ENCODE results near the gene HABP2. TPM values are rescaled to one million over a fixed set of nuclear protein-coding genes. Genes with fewer than 3 reads are reported as not detected.

The HABP2 gene
- total RNA-seq, 1 donor, result not detected

DNA sequence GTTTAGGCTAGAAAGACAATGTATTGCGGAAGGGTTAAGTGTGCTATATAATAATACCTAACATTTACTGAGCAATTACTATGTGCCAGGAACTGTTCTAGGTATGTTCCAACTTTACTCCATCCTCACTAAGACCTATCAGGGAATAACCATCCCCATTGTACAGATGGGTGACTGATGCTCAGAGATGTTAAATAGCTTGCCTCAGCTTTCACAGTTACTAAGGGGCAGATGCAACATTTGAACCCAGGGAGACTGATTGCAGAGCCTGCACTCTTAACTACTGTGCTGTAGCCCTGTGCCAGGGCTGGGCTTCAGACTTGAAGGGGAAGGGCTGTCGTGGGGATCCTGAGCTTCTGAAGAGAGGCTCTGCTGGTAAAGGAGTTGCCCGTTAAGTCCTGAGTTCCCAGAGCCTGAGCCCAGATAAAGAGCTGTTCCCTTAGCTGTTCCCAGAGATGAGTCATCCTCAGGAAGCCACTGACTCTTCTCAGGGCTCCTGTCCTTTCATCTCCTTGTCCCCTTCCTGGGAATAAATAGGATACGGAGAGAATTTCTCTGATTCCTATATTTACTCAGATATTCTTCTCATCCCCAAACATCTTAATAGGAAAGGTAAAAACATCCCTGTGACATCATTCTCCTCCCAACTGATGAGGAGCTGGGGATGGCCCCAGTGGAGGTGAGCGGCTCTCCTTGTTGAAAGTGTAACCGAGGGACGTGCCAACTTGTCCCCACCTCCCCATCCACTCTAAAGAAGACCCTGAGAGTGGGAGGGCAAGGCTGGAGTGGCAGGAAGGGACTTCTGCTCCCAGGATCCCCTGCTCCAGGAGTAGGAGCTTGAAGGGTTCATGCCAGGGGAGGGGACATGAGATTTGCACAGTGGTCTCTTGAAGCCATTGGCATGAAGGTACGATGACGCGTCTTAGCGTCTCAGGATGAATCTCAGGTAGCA lies 28.0 kb upstream of the HABP2 start:
- TF ChIP-seq, protein P1, sequence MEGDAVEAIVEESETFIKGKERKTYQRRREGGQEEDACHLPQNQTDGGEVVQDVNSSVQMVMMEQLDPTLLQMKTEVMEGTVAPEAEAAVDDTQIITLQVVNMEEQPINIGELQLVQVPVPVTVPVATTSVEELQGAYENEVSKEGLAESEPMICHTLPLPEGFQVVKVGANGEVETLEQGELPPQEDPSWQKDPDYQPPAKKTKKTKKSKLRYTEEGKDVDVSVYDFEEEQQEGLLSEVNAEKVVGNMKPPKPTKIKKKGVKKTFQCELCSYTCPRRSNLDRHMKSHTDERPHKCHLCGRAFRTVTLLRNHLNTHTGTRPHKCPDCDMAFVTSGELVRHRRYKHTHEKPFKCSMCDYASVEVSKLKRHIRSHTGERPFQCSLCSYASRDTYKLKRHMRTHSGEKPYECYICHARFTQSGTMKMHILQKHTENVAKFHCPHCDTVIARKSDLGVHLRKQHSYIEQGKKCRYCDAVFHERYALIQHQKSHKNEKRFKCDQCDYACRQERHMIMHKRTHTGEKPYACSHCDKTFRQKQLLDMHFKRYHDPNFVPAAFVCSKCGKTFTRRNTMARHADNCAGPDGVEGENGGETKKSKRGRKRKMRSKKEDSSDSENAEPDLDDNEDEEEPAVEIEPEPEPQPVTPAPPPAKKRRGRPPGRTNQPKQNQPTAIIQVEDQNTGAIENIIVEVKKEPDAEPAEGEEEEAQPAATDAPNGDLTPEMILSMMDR (IDR thresholded peaks at IDR 0.05; ENCODE audit: insufficient read depth, low read depth, low read length), result no peak
- DNase-seq (ENCODE audit: low read depth), result peak; percentile 16
- no peak overlapping the region for H3K4me3 ChIP-seq (ENCODE audit: low read depth, low read length)

DNA sequence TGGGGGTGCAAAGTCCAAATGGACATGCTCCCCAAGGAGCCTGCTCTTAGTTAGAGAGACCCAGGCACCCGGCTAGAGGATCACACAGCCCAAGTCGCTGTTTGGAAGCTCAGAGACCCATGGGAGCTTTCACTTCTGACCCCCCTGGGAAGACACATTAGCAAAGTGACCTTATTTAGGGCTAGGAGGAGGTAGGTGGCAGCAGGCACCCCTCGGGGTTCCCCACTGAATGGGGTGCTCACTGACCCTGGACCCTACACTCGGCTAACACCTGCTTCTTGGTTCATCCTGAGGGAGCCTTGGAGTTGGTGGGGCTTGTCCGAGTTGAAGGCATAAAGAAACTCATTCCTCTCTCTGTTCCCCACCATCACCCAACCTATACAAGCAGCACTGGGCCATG lies 27.1 kb upstream of the HABP2 start:
- TF ChIP-seq, protein P1 (IDR thresholded peaks at IDR 0.05; ENCODE audit: insufficient read depth, low read depth, low read length), result no peak
- no peak for DNase-seq (ENCODE audit: low read depth)
- no peak overlapping the region for H3K4me3 ChIP-seq (ENCODE audit: low read depth, low read length)

DNA sequence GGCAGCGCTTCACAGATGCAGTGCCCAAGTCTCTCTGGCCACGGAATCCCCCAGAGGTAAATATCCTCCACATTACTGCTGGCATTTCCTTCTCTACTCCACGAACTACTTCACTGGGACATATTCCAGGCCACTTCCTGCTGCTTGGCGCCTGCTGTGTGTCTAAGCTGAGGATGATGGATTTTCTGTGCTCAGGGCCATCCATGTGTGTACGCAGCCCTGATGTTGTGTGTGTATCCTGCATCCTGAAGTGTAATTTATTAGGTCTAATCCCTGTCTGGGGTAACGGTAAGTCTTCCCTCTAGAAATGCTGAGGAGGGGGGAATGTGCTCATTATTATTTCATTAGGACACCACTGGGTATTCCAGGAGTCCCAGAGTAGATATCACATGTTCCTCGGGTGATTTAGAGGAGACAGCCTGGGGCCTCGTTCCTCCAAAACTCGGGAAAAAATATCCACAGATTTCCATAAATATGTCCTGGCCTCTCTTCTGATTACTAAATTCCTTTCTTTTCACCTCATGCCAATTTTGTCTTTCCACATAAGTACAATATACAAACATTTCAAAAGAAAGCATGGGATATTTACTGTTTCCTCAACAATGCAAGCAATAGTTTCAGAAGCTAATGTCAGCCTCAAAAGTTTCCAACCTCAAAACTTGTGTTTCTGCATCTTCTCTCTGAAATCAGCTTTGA lies 25.5 kb upstream of the HABP2 start:
- TF ChIP-seq, protein P1 (IDR thresholded peaks at IDR 0.05; ENCODE audit: insufficient read depth, low read depth, low read length), result no peak
- no peak for DNase-seq (ENCODE audit: low read depth)
- H3K4me3 ChIP-seq (ENCODE audit: low read depth, low read length), result no peak overlapping the region

DNA sequence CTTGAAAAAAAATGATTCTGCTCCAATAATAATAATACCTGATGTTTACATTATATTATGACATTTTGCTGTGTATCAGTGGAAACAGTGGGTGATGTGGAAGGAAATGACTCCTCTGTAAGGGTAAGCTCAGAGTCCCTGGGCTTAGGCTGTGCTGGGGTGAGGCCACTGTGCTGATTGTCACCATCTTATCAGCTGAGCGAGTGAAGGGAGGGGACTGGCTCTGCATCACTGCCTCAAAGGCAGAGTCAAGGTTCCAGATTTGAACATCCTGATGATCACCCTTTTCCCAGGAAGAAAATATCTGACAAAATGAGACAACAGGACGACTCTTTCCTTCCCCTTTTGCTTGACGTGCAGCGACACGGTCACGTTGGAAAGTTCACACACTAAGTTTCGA lies 24.0 kb upstream of the HABP2 start:
- TF ChIP-seq, protein P1 (IDR thresholded peaks at IDR 0.05; ENCODE audit: insufficient read depth, low read depth, low read length), result no peak
- DNase-seq (ENCODE audit: low read depth), result no peak
- no peak overlapping the region for H3K4me3 ChIP-seq (ENCODE audit: low read depth, low read length)

DNA sequence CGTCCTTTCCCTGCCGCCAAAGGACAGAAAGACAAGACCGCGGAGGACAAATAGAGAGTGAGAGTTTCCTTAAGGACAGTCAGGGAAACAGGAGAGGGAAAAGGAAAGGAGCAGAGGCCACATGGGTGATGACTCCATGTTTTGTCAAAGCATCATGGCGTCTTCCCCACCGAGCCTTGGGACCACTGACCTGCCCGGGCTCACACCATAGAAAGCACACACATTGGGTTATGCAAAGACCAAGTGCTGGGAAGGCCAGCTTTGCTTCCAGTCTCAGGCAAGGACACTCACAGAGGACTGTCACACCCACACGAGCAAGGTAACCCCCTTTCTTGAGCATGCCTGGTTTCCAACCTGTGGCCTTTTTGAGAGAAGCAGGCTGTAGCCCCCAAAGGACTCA lies 23.3 kb upstream of the HABP2 start:
- TF ChIP-seq, protein P1 (IDR thresholded peaks at IDR 0.05; ENCODE audit: insufficient read depth, low read depth, low read length), result no peak
- no peak overlapping the region for H3K4me3 ChIP-seq (ENCODE audit: low read depth, low read length)
- no peak for DNase-seq (ENCODE audit: low read depth)

DNA sequence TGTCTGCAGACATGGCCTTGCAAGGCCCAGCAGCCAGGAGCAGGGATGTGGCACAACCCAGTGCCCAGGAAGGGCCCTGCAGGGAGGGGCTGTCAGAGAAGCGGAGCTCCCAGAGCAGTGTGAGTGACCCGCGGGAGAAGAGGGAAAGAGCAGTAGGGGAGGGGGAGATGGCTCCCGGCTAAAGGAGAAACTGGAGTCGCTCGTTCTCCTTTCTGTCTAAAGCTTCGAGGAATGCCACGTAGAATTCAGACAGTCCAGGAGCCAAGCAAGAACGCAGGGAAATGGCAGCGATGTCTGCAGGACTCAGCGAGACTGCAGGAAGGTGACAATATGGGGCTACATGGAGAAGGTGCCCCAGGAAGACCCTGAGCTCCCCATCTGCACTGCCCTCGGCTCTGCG lies 22.4 kb upstream of the HABP2 start:
- DNase-seq (ENCODE audit: low read depth), result no peak
- no peak overlapping the region for H3K4me3 ChIP-seq (ENCODE audit: low read depth, low read length)
- TF ChIP-seq, protein P1 (IDR thresholded peaks at IDR 0.05; ENCODE audit: insufficient read depth, low read depth, low read length), result no peak

Data from fibroblast of villous mesenchyme (primary cell).